SK-N-MC (cell line): ENCODE data around the gene TRIM10.

Experiments used
- EZH2 ChIP-seq: fragments of 200-600 bp; sonication (generic); IDR thresholded peaks from one replicate; pipeline ENCODE4 v1.6.1; 2017; ENCODE audit warnings: antibody characterized with exemption
- POLR2AphosphoS5 ChIP-seq: IDR thresholded peaks from 2 replicates; pipeline ENCODE4 v1.6.1; 2012; ENCODE audit warnings: mild to moderate bottlenecking, low read depth, low read length, borderline replicate concordance

DNA sequence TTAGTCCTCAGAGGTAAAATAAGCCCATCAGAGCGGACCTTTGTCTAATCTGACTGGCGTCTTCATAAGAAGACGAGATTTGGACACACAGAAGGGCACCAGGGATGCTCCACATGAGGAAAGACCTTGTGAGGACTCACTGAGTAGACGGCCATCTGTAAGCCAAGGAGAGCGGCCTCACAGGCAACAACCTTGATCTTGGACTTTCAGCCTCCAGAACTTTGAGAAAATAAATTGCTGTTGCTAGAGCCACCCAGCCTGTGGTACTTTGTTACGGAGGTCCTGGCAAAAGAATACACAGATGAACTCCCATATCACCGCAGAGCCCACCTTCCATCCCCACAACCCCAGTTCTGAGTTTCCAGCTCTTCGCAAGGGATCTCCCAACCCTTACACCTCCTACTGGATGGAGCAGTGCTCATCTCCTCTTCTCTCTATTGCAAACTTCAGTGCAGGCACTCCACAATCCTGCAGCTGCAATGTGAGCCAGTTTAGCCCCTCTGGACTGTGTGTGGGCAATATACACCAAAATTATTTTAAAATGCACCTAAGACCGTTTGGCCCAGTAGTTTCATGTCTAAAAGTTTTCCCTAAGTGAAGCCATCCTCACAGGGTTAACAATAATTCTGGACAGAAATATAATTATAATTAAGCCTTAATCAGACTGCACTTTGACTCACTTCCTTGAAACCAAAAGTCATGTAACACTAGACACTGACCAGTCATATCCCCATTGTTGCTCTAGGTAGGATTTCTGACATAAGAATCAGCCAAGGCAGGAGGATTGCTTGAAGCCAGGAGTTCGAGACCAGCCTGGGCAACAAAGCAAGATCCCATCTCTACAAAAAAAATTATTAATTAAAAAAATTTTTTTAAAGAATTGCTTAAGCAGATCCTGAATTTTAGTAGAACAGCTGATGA, 39.3 kb downstream of the TRIM10 start:
- TF ChIP-seq EZH2, result no peak
- TF ChIP-seq POLR2AphosphoS5, result no peak
